ENCODE data around the gene IL1B. TPM values are rescaled to one million over a fixed set of nuclear protein-coding genes. Genes with fewer than 3 reads are reported as not detected.

Gene IL1B
- total and polyA plus RNA-seq, 2 experiments from 2014 or later, result 1.1 to 2.4 TPM

DNA sequence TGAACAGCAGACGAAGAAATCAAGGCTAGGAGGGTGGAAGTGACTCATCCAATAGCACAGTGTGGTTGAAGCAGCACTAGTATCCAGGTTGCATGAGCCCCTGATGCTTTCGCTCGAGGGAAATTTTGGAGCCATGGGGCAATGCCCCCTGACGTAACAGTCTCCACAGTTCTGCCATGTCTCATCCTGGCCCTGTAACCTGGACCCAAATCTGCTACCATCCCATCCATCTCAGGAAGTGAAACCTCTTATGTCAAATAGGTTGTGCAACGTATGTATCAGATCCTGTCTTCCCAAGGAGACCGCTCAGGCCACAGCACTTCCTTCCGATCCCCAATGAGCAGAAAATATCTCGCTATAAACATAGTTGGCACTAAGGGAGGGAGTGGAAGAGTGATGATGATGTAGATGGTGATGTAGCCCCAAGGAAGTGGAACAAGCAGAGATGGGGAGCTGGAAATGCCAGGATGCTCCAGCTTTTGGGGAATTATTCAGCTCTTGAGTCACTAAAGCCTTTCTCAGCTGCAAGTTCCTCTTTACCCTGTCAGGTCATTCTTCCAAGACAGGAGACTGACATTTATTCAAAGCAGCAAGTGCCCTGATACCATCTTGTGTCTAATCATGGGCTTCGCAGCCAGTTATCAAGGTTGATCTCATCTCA lies 3.0 kb upstream of the IL1B start:
- Histone ChIP-seq H3K4me3 (no peak overlapping the region), H3K4me2 (no peak overlapping the region), H3K9me3 (ENCODE audit: low read depth) (no peaks in the 10 kb centered on the region), H3K36me3 (replicated peaks; ENCODE audit: insufficient read depth, low read depth) (no peaks in the 10 kb centered on the region), H4K20me1 (ENCODE audit: insufficient read depth, poor library complexity, severe bottlenecking) (no peaks in the 10 kb centered on the region), H2AFZ (no peak overlapping the region), H3K9me2 (replicated peaks; ENCODE audit: insufficient read depth) (no peaks in the 10 kb centered on the region), H3K27me3 (no peaks in the 10 kb centered on the region), H3K4me1 (ENCODE audit: insufficient read depth) (peaks cover 23% of the 10 kb centered on the region), H3K79me2 (no peaks in the 10 kb centered on the region), H3K27ac (no peak overlapping the region)
- 93% methylated on average over 9 of the region's 9 CpGs for WGBS (ENCODE audit: low lambda C conversion rate, missing lambda C conversion rate)
- no peak for TF ChIP-seq EZH2phosphoT487 (IDR thresholded peaks at IDR 0.05; ENCODE audit: low read depth, severe bottlenecking, unreplicated experiment)
- no peak for TF ChIP-seq CTCF (IDR thresholded peaks at IDR 0.05; ENCODE audit: poor library complexity)
- no peak for TF ChIP-seq EZH2 (IDR thresholded peaks at IDR 0.05; ENCODE audit: borderline replicate concordance)
- DNase-seq (ENCODE audit: low spot score), result no peak

DNA sequence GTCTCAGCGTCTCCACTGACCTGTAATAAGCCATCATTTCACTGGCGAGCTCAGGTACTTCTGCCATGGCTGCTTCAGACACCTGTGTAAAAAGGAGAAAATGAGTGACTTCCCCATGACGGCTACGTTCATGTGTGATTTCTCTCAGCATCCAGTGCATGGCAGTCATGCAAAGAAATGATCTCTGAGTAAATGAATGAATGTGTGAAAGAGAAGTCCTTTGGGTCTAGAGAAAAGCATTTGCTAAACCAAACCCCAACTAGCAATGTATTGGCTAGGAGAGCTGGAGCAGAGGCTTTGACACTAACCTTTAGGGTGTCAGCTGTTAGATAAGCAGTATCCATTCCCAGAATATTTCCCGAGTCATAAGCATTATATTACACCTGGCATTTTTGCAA lies 417 bp downstream of the IL1B start:
- Histone ChIP-seq H4K20me1 (ENCODE audit: insufficient read depth, poor library complexity, severe bottlenecking) (no peaks in the 10 kb centered on the region), H3K9me2 (replicated peaks; ENCODE audit: insufficient read depth) (no peaks in the 10 kb centered on the region), H3K9me3 (ENCODE audit: low read depth) (no peaks in the 10 kb centered on the region), H3K79me2 (no peaks in the 10 kb centered on the region), H3K4me2 (peak overlapping the region; percentile 33), H3K36me3 (replicated peaks; ENCODE audit: insufficient read depth, low read depth) (no peaks in the 10 kb centered on the region), H3K27ac (peak overlapping the region; percentile 20), H3K4me3 (no peak overlapping the region), H3K4me1 (ENCODE audit: insufficient read depth) (peaks cover 33% of the 10 kb centered on the region), H2AFZ (no peak overlapping the region), H3K27me3 (no peaks in the 10 kb centered on the region)
- no peak for DNase-seq (ENCODE audit: low spot score)
- no peak for TF ChIP-seq EZH2 (IDR thresholded peaks at IDR 0.05; ENCODE audit: borderline replicate concordance)
- TF ChIP-seq CTCF (IDR thresholded peaks at IDR 0.05; ENCODE audit: poor library complexity), result no peak
- no peak for TF ChIP-seq EZH2phosphoT487 (IDR thresholded peaks at IDR 0.05; ENCODE audit: low read depth, severe bottlenecking, unreplicated experiment)
- 80% methylated on average over 5 of the region's 5 CpGs for WGBS (ENCODE audit: low lambda C conversion rate, missing lambda C conversion rate)

DNA sequence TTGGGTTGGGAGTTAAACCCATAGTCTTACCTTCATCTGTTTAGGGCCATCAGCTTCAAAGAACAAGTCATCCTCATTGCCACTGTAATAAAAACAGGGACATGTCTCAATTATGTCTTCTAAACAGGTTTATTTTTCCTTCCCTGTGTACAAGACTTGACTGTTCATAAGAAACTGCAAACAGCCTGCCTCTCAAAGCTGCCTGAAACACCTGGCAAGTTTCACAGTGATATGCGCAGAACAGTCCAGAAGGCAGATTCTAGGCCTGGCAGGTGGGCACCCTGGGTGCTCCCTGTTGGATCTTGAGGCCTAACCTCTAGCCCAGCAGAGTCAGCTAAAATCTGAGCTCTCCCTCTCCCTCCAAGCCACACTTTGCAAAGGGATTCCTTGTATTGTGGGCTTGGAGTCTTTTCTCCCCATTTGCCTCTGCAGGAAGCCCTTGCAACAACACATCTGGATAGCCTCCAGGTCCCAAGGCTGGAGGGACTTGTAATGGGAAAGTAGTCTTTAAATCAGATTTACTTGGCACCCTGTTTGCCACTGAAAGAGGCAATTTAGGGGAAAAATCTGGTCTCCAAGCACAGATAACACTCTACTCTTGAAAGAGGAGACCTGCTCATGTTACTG lies 930 bp downstream of the IL1B start:
- WGBS (ENCODE audit: low lambda C conversion rate, missing lambda C conversion rate), result 87% methylated on average over 1 of the region's 1 CpG
- H3K4me2 ChIP-seq, result no peak overlapping the region
- no peaks in the 10 kb centered on the region for H4K20me1 ChIP-seq (ENCODE audit: insufficient read depth, poor library complexity, severe bottlenecking)
- no peak overlapping the region for H3K4me3 ChIP-seq
- H3K9me2 ChIP-seq (replicated peaks; ENCODE audit: insufficient read depth), result no peaks in the 10 kb centered on the region
- H3K36me3 ChIP-seq (replicated peaks; ENCODE audit: insufficient read depth, low read depth), result no peaks in the 10 kb centered on the region
- no peak overlapping the region for H2AFZ ChIP-seq
- H3K4me1 ChIP-seq (ENCODE audit: insufficient read depth), result peaks cover 33% of the 10 kb centered on the region
- no peaks in the 10 kb centered on the region for H3K27me3 ChIP-seq
- TF ChIP-seq CTCF (IDR thresholded peaks at IDR 0.05; ENCODE audit: poor library complexity) (no peak), EZH2 (IDR thresholded peaks at IDR 0.05; ENCODE audit: borderline replicate concordance) (no peak), EZH2phosphoT487 (IDR thresholded peaks at IDR 0.05; ENCODE audit: low read depth, severe bottlenecking, unreplicated experiment) (no peak)
- no peaks in the 10 kb centered on the region for H3K79me2 ChIP-seq
- DNase-seq (ENCODE audit: low spot score), result no peak
- no peak overlapping the region for H3K27ac ChIP-seq
- no peaks in the 10 kb centered on the region for H3K9me3 ChIP-seq (ENCODE audit: low read depth)
